ENCODE results near the gene ELF5.

GRCh38 chr11:34444428-34444827, 69.2 kb downstream of the ELF5 start:
- TF ChIP-seq, protein P1, sequence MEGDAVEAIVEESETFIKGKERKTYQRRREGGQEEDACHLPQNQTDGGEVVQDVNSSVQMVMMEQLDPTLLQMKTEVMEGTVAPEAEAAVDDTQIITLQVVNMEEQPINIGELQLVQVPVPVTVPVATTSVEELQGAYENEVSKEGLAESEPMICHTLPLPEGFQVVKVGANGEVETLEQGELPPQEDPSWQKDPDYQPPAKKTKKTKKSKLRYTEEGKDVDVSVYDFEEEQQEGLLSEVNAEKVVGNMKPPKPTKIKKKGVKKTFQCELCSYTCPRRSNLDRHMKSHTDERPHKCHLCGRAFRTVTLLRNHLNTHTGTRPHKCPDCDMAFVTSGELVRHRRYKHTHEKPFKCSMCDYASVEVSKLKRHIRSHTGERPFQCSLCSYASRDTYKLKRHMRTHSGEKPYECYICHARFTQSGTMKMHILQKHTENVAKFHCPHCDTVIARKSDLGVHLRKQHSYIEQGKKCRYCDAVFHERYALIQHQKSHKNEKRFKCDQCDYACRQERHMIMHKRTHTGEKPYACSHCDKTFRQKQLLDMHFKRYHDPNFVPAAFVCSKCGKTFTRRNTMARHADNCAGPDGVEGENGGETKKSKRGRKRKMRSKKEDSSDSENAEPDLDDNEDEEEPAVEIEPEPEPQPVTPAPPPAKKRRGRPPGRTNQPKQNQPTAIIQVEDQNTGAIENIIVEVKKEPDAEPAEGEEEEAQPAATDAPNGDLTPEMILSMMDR (IDR thresholded peaks at IDR 0.05) = no peak
- TF ChIP-seq POLR2A (IDR thresholded peaks at IDR 0.05) = no peak
